Measurements from ENCODE around the gene ATP1A4.

ATP1A4 gene

GRCh38 chr1:160177667-160178066 lies 26.3 kb downstream of the ATP1A4 start:
- DNase-seq (ENCODE audit: low read depth) = no peak

- no peak for DNase-seq (ENCODE audit: low read depth)
Observed at GRCh38 chr1:160178731-160179130, 27.3 kb downstream of the ATP1A4 start.

GRCh38 chr1:160179336-160179735 lies 27.9 kb downstream of the ATP1A4 start:
- DNase-seq (ENCODE audit: low read depth) = no peak

GRCh38 chr1:160186246-160186645 lies 34.8 kb downstream of the ATP1A4 start:
- DNase-seq (ENCODE audit: low read depth) = no peak

GRCh38 chr1:160186729-160187128 lies 35.3 kb downstream of the ATP1A4 start:
- no peak for DNase-seq (ENCODE audit: low read depth)

- no peak for DNase-seq (ENCODE audit: low read depth)
Observed at GRCh38 chr1:160187407-160187806, 36.0 kb downstream of the ATP1A4 start.

- DNase-seq (ENCODE audit: low read depth) = no peak
Observed at GRCh38 chr1:160188341-160188740, 36.9 kb downstream of the ATP1A4 start.

- no peak for DNase-seq (ENCODE audit: low read depth)
Observed at GRCh38 chr1:160189649-160190625, 38.5 kb downstream of the ATP1A4 start, which contains the start of gene CASQ1. Gene CASQ1 (plus strand): TSS chr1:160190575. CDS start chr1:160190752, 177 bp downstream.

GRCh38 chr1:160191756-160192155 lies 40.4 kb downstream of the ATP1A4 start:
- no peak for DNase-seq (ENCODE audit: low read depth)

- DNase-seq (ENCODE audit: low read depth) = no peak
Observed at GRCh38 chr1:160192234-160192633, 40.8 kb downstream of the ATP1A4 start.

- peak; percentile 75 for DNase-seq (ENCODE audit: low read depth)
Observed at GRCh38 chr1:160193091-160193819, 41.9 kb downstream of the ATP1A4 start.

- no peak for DNase-seq (ENCODE audit: low read depth)
Observed at GRCh38 chr1:160193832-160194736, 42.7 kb downstream of the ATP1A4 start.

GRCh38 chr1:160194737-160195059 lies 43.3 kb downstream of the ATP1A4 start:
- no peak for DNase-seq (ENCODE audit: low read depth)

GRCh38 chr1:160196143-160196542 lies 44.7 kb downstream of the ATP1A4 start:
- DNase-seq (ENCODE audit: low read depth) = no peak

- no peak for DNase-seq (ENCODE audit: low read depth)
Observed at GRCh38 chr1:160197231-160197630, 45.8 kb downstream of the ATP1A4 start.

GRCh38 chr1:160200786-160201185 lies 49.4 kb downstream of the ATP1A4 start:
- DNase-seq (ENCODE audit: low read depth) = no peak

- DNase-seq (ENCODE audit: low read depth) = no peak
Observed at GRCh38 chr1:160204526-160205241, 53.3 kb downstream of the ATP1A4 start.

- peak; percentile 47 for DNase-seq (ENCODE audit: low read depth)
Observed at GRCh38 chr1:160205242-160206035, 54.0 kb downstream of the ATP1A4 start, which contains the start of gene PEA15. Gene PEA15 (plus strand): TSS chr1:160205384. CDS start chr1:160211545, 6,161 bp downstream.

- peak; percentile 15 for DNase-seq (ENCODE audit: low read depth)
Observed at GRCh38 chr1:160206036-160206389, 54.6 kb downstream of the ATP1A4 start.

- no peak for DNase-seq (ENCODE audit: low read depth)
Observed at GRCh38 chr1:160206421-160207117, 55.2 kb downstream of the ATP1A4 start.
